Gastrocnemius medialis (tissue), 4 donors: Measurements from ENCODE around the gene QPCT.

Experiments
- CTCF ChIP-seq, 5 experiments: fragments of 450-650 bp in 3 of 5; fragments of 200-600 bp in 2 of 5; sonication (generic) in 2 of 5; IDR thresholded peaks in 4 of 5; conservative IDR thresholded peaks in 1 of 5; 1 replicate in 4 of 5; 2 replicates in 1 of 5; pipeline ENCODE4 v1.5.1; 2016 to 2019; ENCODE audit warnings: antibody characterized with exemption in 5 of 5, mild to moderate bottlenecking in 3 of 5, moderate library complexity in 3 of 5
- POLR2A ChIP-seq, 2 donors: fragments of 450-650 bp; IDR thresholded peaks; one replicate each; pipeline ENCODE4 v1.6.1; 2017; ENCODE audit warnings: antibody characterized with exemption in 2 of 2, mild to moderate bottlenecking in 2 of 2, moderate library complexity in 2 of 2

DNA sequence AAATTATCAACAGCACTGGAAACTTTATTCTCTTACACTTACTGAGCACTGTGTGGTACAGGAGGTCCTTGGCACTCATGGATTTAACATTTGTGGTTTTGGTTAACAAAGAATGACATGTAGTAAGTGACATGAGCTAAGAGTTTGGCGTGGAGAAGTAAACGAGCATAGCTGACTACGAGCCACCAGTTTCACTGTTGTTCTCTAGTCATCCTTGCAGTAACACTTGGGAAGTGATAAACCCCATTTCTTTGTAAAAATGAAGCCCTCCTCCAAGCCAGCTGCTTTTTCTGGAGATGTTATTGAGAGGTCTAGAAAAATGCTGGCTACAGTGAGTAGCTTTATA, 32.7 kb downstream of the QPCT start:
- TF ChIP-seq POLR2A (IDR thresholded peaks at IDR 0.05) (peak in 1 of 2 donors; percentile 26), CTCF (IDR thresholded peaks at IDR 0.05 in 4 of 5, conservative IDR thresholded peaks at IDR 0.05 in 1 of 5) (no peak)
